Activated CD8-positive, alpha-beta T cell treated with anti-CD3 and anti-CD28 coated beads, Interleukin-2, amount 10 ng/mL, durations not matched to agents 7 days and 5 days (primary cell): Measurements from ENCODE around the gene LDAH. TPM values are rescaled to one million over a fixed set of nuclear protein-coding genes. Genes with fewer than 3 reads are reported as not detected.
A peak's percentile ranks its signal among the peaks of the same experiment; 100 is the strongest.

Experiments used
- ATAC-seq: fragments of 150-1000 bp; cut with Tn5 transposase; one replicate; pipeline ENCODE4 v1.10.0; 2021; ENCODE audit warnings: moderate library complexity
- CTCF ChIA-PET: fragments of 350-600 bp; sonication (Branson Sonifier 250); formaldehyde crosslinking; loops from one replicate; lab custom pipeline; 2021; ENCODE audit warnings: antibody characterized with exemption; lab: Charles Lee
- POLR2A ChIA-PET: fragments of 350-600 bp; sonication (Branson Sonifier 250); formaldehyde crosslinking; loops from one replicate; lab custom pipeline; 2021; ENCODE audit warnings: antibody characterized with exemption; lab: Charles Lee
- DNase-seq: peaks from one replicate; pipeline ENCODE4 v3.0.0-alpha.2; 2020
- H3K27ac Mint-ChIP-seq: one replicate; pipeline ENCODE4 v1.8.0; 2021; ENCODE audit warnings: mild to moderate bottlenecking, mixed read lengths
- H3K27me3 Mint-ChIP-seq: one replicate; pipeline ENCODE4 v1.8.0; 2021; ENCODE audit warnings: low read depth, mixed read lengths
- H3K36me3 Mint-ChIP-seq: one replicate; pipeline ENCODE4 v1.8.0; 2021; ENCODE audit warnings: low read depth, mixed read lengths
- H3K4me1 Mint-ChIP-seq: one replicate; pipeline ENCODE4 v1.8.0; 2021; ENCODE audit warnings: low read depth, mixed read lengths
- H3K4me3 Mint-ChIP-seq: one replicate; pipeline ENCODE4 v1.8.0; 2021; ENCODE audit warnings: mild to moderate bottlenecking, mixed read lengths
- H3K9me3 Mint-ChIP-seq: one replicate; pipeline ENCODE4 v1.8.0; 2022; ENCODE audit warnings: mixed read lengths; ENCODE audit not compliant: insufficient read depth
- total RNA-seq, 2 experiments: library from RNA; stranded (reverse); gene quantifications; one replicate each; pipeline ENCODE4 v1.2.3, GENCODE V29; 2021

Gene LDAH
- total RNA-seq: 10 to 100 TPM; 24.5 to 31.7 TPM

GRCh38 chr2:20822535-20823490 lies at the start of gene LDAH:
TSS of gene LDAH (minus strand) at chr2:20823101. CDS start at chr2:20801463, 21,638 bp downstream.
- Mint-ChIP-seq H3K36me3 (peaks cover 11% of the 10 kb centered on the region), H3K27me3 (no peaks in the 10 kb centered on the region), H3K4me1 (peaks cover 21% of the 10 kb centered on the region), H3K27ac (peak within 1 kb of the TSS; percentile 99), H3K9me3 (no peaks in the 10 kb centered on the region), H3K4me3 (peak within 1 kb of the TSS; percentile 97)
- ChIA-PET POLR2A (interaction anchor here (0.6 to 1.9 kb wide), 8 partner anchors 15 to 466 kb away, joined by 3 to 6 read pairs (median 3); partner anchors contain the start of genes HS1BP3 and RHOB), CTCF (interaction anchor here (0.7 to 0.9 kb wide), 2 partner anchors 28 to 172 kb away, joined by 3 to 4 read pairs; partner anchors contain the start of gene HS1BP3)
- DNase-seq (peak; percentile 89), ATAC-seq (peak; percentile 87)

GRCh38 chr2:20868377-20868776 lies 45.5 kb upstream of the LDAH start:
- Mint-ChIP-seq H3K27ac (no peak overlapping the region), H3K4me3 (no peak overlapping the region), H3K36me3 (no peaks in the 10 kb centered on the region), H3K4me1 (peaks cover 7% of the 10 kb centered on the region), H3K27me3 (peaks cover 48% of the 10 kb centered on the region), H3K9me3 (no peaks in the 10 kb centered on the region)
- DNase-seq: peak; percentile 76
- ChIA-PET CTCF (no interaction called here), POLR2A (interaction anchor here (1.0 kb wide), 1 partner anchor 45 kb away, joined by 5 read pairs; the partner anchor contains the start of gene LDAH)
- ATAC-seq: peak; percentile 96

- CTCF ChIA-PET: no interaction called here
- DNase-seq (no peak), ATAC-seq (no peak)
- Mint-ChIP-seq H3K4me3 (no peak overlapping the region), H3K9me3 (no peaks in the 10 kb centered on the region), H3K36me3 (no peaks in the 10 kb centered on the region), H3K4me1 (no peaks in the 10 kb centered on the region), H3K27ac (no peak overlapping the region), H3K27me3 (peaks cover 30% of the 10 kb centered on the region)
- POLR2A ChIA-PET: interaction anchor here (0.5 kb wide), 1 partner anchor 594 kb away, joined by 3 read pairs; no protein-coding TSS in a partner anchor
Measured at GRCh38 chr2:20862850-20863249, 39.9 kb upstream of the LDAH start.

- Mint-ChIP-seq H3K36me3 (no peaks in the 10 kb centered on the region), H3K27me3 (peaks cover 4% of the 10 kb centered on the region), H3K9me3 (no peaks in the 10 kb centered on the region), H3K4me1 (no peaks in the 10 kb centered on the region), H3K4me3 (no peak overlapping the region), H3K27ac (no peak overlapping the region)
- ChIA-PET CTCF (no interaction called here), POLR2A (no interaction called here)
- ATAC-seq (no peak), DNase-seq (no peak)
Measured at GRCh38 chr2:20855456-20855855, 32.6 kb upstream of the LDAH start.

- DNase-seq: no peak
- Mint-ChIP-seq H3K9me3 (no peaks in the 10 kb centered on the region), H3K4me1 (no peaks in the 10 kb centered on the region), H3K36me3 (no peaks in the 10 kb centered on the region), H3K4me3 (no peak overlapping the region), H3K27ac (no peak overlapping the region), H3K27me3 (peaks cover 6% of the 10 kb centered on the region)
- ChIA-PET POLR2A (no interaction called here), CTCF (no interaction called here)
- no peak for ATAC-seq
Measured at GRCh38 chr2:20852670-20853069, 29.8 kb upstream of the LDAH start.

- peaks cover 8% of the 10 kb centered on the region for H3K27me3 Mint-ChIP-seq
- no peaks in the 10 kb centered on the region for H3K4me1 Mint-ChIP-seq
- H3K9me3 Mint-ChIP-seq: no peaks in the 10 kb centered on the region
- no peak for ATAC-seq
- no peak overlapping the region for H3K27ac Mint-ChIP-seq
- POLR2A ChIA-PET: no interaction called here
- H3K36me3 Mint-ChIP-seq: no peaks in the 10 kb centered on the region
- no peak for DNase-seq
- H3K4me3 Mint-ChIP-seq: no peak overlapping the region
- CTCF ChIA-PET: no interaction called here
Measured at GRCh38 chr2:20852139-20852538, 29.2 kb upstream of the LDAH start.

GRCh38 chr2:20844246-20844645 lies 21.3 kb upstream of the LDAH start:
- POLR2A ChIA-PET: no interaction called here
- CTCF ChIA-PET: no interaction called here
- no peaks in the 10 kb centered on the region for H3K36me3 Mint-ChIP-seq

GRCh38 chr2:20839052-20839451 lies 16.2 kb upstream of the LDAH start:
- Mint-ChIP-seq H3K36me3 (no peaks in the 10 kb centered on the region), H3K27me3 (peaks cover 37% of the 10 kb centered on the region), H3K9me3 (no peaks in the 10 kb centered on the region), H3K4me3 (no peak overlapping the region), H3K27ac (no peak overlapping the region), H3K4me1 (no peaks in the 10 kb centered on the region)
- POLR2A ChIA-PET: no interaction called here
- ATAC-seq: no peak
- CTCF ChIA-PET: no interaction called here
- DNase-seq: no peak

More at GRCh38 chr2:20844246-20844645, 21.3 kb upstream of the LDAH start:
- DNase-seq: no peak
- peaks cover 22% of the 10 kb centered on the region for H3K27me3 Mint-ChIP-seq
- H3K27ac Mint-ChIP-seq: no peak overlapping the region
- no peak for ATAC-seq
- H3K4me3 Mint-ChIP-seq: no peak overlapping the region
- H3K4me1 Mint-ChIP-seq: no peaks in the 10 kb centered on the region
- no peaks in the 10 kb centered on the region for H3K9me3 Mint-ChIP-seq

- ChIA-PET POLR2A (no interaction called here), CTCF (no interaction called here)
- no peak for ATAC-seq
- Mint-ChIP-seq H3K27me3 (peaks cover 37% of the 10 kb centered on the region), H3K9me3 (no peaks in the 10 kb centered on the region), H3K36me3 (no peaks in the 10 kb centered on the region), H3K27ac (no peak overlapping the region), H3K4me3 (no peak overlapping the region), H3K4me1 (no peaks in the 10 kb centered on the region)
- DNase-seq: no peak
Measured at GRCh38 chr2:20838016-20838415, 15.1 kb upstream of the LDAH start.

GRCh38 chr2:20836521-20836920 lies 13.6 kb upstream of the LDAH start:
- Mint-ChIP-seq H3K9me3 (no peaks in the 10 kb centered on the region), H3K4me1 (no peaks in the 10 kb centered on the region), H3K27ac (no peak overlapping the region), H3K27me3 (peaks cover 39% of the 10 kb centered on the region), H3K4me3 (no peak overlapping the region), H3K36me3 (no peaks in the 10 kb centered on the region)
- DNase-seq: no peak
- ATAC-seq: no peak
- ChIA-PET CTCF (no interaction called here), POLR2A (no interaction called here)

- Mint-ChIP-seq H3K27me3 (peaks cover 42% of the 10 kb centered on the region), H3K4me3 (no peak overlapping the region)
- no peak for ATAC-seq
Measured at GRCh38 chr2:20834331-20834730, 11.4 kb upstream of the LDAH start.

GRCh38 chr2:20832606-20833005 lies 9.7 kb upstream of the LDAH start:
- H3K36me3 Mint-ChIP-seq: no peaks in the 10 kb centered on the region
- ChIA-PET POLR2A (no interaction called here), CTCF (no interaction called here)
- no peak for ATAC-seq
- H3K4me3 Mint-ChIP-seq: no peak overlapping the region
- H3K9me3 Mint-ChIP-seq: no peaks in the 10 kb centered on the region
- H3K27me3 Mint-ChIP-seq: peaks cover 33% of the 10 kb centered on the region
- no peaks in the 10 kb centered on the region for H3K4me1 Mint-ChIP-seq
- DNase-seq: no peak
- no peak overlapping the region for H3K27ac Mint-ChIP-seq

More at GRCh38 chr2:20834331-20834730, 11.4 kb upstream of the LDAH start:
- Mint-ChIP-seq H3K36me3 (no peaks in the 10 kb centered on the region), H3K4me1 (no peaks in the 10 kb centered on the region), H3K9me3 (no peaks in the 10 kb centered on the region), H3K27ac (no peak overlapping the region)
- ChIA-PET POLR2A (no interaction called here), CTCF (no interaction called here)
- no peak for DNase-seq
